ENCODE data around the gene FGD6.

The FGD6 gene

GRCh38 chr12:95073698-95074520 is 143.4 kb downstream of the FGD6 start:
- no peak for DNase-seq

DNA sequence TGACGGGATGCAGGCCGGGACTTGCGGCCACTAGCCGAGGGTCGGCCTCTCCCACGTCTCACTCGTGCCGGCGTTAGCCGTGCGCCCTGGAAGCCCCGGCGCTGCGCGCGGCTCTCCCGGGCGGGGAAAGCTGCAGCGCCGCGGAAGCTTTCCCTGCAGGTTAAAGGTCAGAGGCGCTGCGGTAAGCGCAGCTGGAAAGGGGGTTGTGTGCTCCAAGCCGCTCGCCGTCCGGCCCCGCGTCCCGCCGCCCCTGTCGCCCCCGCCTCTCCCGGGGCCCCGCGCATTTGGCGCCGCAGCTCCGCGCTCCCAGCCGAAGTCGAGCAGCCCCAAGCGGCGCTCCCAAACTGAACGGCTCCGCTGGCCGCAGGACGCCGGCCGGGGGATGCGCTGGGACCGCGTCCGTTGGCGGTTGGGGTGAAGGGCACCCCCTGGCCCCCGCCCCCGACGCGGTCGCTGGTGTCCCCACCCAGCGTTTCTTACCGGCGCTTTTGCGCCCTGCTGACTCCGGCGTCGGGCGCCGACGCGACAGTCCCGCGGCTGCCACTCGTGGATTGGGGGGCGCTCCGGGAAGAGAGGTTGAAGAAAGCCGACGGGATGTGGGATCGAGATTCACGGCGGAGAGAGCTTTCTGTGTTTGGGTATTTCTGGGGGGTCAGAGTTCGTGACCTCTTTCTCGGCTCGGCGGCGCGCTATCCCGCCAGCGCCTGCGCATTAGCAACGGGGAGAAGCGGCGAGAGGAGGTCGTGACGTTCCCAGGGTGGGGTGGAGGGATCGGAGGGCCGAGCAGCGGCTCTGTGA is 144.2 kb downstream of the FGD6 start, which contains the start of gene NR2C1:
Gene NR2C1 (minus strand): TSS at position 719 of the 798 bp plus-strand sequence. CDS start 6,234 bp downstream, outside the sequence.
- peak; percentile 87 for DNase-seq

DNA sequence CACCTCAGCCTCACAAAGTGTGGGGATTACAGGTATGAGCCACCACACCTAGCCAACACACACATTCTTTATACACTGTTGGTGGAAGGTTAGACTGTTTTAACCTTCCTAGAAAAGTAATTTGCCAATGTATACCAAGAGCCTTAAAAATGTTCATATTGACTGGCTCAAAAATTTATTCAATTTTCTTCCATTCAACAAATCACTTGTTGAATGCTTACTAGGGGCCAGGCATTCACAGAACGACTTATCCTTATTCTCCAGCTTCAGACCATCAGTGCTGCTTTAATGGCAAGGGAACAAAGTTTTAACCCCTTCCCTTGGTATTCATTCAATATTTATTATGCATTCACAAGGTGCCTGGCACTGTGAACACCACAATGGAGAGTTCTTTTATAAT is 146.9 kb downstream of the FGD6 start:
- no peak for DNase-seq

DNA sequence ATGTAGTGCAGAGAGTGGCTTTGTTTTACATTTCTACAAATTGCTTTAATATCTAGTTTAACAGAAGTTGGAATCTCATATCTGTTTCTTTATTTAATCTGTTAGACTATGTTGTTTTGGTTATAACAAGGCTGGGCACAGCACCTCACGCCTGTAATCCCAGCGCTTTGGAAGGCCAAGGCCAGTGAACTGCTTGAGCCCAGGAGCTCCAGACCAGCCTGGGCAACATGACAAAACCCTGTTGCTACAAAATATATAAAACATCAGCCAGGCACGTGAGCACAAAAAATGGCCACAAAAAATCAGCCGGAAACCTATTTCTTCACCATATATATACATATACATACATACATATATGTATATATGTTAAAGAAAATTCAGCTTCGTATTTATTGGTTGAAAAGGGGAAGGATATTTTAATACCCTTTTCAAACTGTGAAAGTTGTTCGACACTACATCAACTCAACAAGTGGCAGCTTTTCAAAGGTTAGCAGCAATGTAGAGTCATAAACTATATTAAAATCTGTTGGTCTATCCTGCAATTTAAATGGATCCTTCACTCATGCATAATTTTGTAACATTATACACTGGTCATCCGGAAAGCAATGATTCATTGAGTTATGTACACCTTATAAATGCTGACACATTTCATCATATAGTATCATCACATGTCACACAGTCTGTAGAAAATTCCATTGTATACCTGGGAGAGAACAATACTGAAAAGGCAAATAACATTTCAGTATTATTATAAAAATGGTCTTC is 151.0 kb downstream of the FGD6 start:
- DNase-seq, result no peak

- no peak for DNase-seq
These were observed 156.3 kb downstream of the FGD6 start for GRCh38 chr12:95060951-95061350.

DNA sequence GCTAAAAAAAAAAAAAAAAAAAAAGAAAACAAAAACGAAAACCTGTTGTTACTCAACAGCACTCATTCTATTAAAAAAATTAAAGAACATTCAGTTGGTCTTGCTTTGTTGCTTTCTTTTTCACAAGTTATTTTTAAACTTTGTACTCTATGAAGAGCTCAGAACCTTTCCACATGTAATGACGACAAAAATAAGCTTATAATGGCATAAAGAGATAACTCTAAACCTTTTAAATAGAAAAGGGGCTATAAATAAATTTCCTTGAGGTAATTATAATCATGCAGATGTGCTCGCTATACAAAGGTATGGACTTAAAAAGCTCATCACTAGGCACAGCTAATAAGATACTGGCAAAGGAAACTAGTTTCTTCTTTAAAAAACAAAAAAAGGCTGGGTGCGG is 157.3 kb downstream of the FGD6 start:
- no peak for DNase-seq

GRCh38 chr12:95057424-95057823 is 159.8 kb downstream of the FGD6 start:
- DNase-seq, result no peak

GRCh38 chr12:95055057-95055456 is 162.2 kb downstream of the FGD6 start:
- DNase-seq, result no peak

DNA sequence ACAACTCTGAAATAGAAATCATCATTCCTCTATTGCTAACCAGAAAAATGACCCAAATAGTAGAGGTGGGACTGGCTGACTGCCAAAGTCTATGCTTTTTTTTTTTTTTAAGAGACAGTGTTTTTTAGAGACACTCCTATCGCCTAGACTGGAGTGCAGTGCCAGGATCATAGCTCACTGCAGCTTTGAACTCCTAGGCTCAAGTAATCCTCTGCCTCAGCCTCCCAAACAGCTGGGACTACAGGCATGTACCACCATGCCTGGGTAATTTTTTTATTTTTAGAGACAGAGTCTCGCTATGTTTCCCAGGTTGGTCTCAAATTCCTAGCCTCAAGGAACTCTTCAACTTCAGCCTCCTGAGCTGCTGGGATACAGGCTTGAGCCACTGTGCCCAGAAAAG is 163.1 kb downstream of the FGD6 start:
- DNase-seq, result no peak

- no peak for DNase-seq
These were observed 166.0 kb downstream of the FGD6 start for GRCh38 chr12:95051241-95051640.

DNA sequence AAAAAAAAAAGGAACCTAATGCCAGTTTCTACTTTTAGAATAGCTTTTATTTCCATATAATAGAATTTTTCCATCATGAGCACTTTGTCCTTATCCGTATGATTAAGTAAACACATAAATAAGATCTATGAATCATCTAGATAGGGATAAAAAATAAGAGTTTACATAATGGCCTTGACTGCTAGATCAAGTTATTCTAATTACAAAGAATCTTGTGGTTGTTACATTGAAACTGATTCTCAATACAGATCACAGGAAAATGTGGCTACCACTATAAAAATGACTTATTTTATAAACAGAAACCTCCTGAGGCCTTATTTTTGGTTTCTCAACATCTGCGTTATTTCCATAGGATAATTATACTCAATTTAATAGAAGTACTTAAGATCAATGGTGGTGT is 179.4 kb downstream of the FGD6 start:
- no peak for DNase-seq

DNA sequence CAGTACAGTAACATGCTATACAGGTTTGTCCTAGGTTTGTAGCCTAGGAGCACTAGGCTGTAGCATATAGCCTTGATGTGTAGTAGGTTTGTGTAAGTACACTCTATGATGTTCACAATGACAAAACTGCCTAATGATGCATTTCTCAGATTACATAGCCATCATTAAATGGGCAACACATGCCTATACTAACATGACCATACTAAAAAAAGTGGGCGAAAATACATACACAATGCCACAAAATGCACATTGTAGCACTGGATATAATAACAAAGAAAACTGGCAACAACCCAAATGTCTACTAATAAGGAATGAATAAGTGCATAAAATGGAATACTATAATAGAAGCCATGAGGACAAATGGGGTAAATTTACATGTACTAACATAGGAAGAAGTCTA is 182.5 kb downstream of the FGD6 start:
- DNase-seq, result no peak
